Measurements from ENCODE around the gene SMAP1.

DNA sequence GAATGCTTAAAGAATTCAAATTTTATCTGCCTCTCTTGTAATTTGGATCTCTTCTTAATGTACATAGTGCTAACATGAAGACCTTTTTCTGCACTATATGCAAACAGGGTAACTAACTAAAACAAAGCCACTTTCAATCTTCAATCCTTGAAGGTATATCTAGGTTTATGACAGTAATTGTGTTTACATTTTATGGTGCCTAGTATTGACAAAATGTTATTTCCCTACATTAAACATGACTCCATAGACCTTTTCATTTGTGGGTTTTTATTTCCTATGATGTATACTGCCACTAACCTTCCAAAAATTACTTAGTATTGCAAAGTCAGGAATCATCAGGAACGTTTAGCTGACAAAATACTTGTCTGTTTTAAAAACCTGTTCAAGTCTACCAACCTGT lies 193.2 kb downstream of the SMAP1 start:
- no peak for TF ChIP-seq CTCF (IDR thresholded peaks at IDR 0.05)
- no peak for TF ChIP-seq POLR2A (IDR thresholded peaks at IDR 0.05)
- TF ChIP-seq POLR2AphosphoS5 (IDR thresholded peaks at IDR 0.05): no peak

Data from gastroesophageal sphincter (tissue), 3 donors.